GM12872 (cell line): ENCODE data around the gene SIRPA.

Source experiments
- TF ChIP-seq, protein P1 (sequence below): IDR thresholded peaks from 3 replicates; pipeline ENCODE4 v1.5.1; 2011; ENCODE audit warnings: low read depth, mild to moderate bottlenecking, low read length, moderate library complexity; ENCODE audit not compliant: insufficient read depth

The SIRPA gene

DNA sequence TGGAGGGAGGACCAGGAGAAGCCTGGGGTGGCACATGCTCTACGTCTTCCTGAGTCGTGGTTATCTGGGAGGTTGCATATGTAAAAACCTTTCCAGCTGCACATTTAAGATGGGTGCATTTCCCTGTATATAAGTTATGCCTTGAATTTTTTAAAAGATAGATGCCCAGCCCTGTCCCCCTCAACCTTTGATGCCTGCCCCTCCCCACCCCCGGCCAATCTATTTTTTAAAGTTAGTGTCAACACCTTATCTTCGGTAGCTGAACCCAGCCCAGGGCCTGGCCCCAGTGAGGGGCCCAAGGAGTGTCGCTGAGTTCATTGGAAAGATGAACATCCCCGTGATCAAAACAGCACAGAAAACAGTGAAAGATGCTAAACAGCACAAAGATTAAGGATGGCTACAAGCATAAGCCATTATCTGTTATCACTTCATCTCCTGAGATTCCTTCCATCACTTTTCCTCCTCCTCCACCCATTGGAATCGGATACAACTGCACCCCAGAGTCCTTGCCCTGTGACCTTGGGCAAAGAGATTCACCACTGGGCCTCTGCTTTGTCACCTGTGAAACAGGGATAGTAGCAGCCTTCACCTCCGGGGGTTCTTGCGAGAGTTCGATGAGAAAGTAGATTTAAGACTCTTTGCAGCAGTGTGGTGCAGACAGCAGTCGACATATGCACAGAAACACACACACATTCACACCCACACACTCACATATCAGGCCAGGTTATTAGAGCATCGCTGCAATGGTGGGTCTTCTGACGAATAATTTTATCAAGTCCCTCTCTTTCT, 47.5 kb downstream of the SIRPA start:
- TF ChIP-seq, protein P1, sequence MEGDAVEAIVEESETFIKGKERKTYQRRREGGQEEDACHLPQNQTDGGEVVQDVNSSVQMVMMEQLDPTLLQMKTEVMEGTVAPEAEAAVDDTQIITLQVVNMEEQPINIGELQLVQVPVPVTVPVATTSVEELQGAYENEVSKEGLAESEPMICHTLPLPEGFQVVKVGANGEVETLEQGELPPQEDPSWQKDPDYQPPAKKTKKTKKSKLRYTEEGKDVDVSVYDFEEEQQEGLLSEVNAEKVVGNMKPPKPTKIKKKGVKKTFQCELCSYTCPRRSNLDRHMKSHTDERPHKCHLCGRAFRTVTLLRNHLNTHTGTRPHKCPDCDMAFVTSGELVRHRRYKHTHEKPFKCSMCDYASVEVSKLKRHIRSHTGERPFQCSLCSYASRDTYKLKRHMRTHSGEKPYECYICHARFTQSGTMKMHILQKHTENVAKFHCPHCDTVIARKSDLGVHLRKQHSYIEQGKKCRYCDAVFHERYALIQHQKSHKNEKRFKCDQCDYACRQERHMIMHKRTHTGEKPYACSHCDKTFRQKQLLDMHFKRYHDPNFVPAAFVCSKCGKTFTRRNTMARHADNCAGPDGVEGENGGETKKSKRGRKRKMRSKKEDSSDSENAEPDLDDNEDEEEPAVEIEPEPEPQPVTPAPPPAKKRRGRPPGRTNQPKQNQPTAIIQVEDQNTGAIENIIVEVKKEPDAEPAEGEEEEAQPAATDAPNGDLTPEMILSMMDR: no peak

- TF ChIP-seq, protein P1: no peak
Measured at GRCh38 chr20:1943275-1944002, 48.2 kb downstream of the SIRPA start.

GRCh38 chr20:1944345-1945091, 49.3 kb downstream of the SIRPA start:
- TF ChIP-seq, protein P1: no peak

DNA sequence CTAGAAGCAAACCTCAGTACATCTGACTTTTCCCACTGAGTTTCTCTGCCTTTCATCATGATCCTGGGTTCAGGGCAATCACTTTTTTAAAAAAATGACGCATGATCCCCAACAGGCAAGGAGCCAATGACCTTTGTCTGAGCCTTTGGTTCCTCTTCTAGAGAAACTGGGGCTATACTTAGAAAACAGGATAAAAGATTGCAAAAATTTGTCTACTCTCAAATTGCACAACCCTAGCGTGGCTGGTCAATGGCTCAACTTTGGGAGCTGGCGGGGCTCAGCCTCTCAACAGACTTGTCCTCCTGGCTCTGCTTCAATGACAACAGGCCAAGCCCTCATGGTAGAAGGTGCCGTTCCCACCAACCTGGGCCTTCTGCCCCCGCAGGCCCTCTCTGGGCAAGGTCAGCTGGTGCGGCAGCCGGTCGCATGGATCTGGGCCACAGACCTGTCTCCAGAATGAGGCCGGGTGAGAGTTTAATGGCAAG, 50.0 kb downstream of the SIRPA start:
- TF ChIP-seq, protein P1: no peak

GRCh38 chr20:1945660-1946059, 50.5 kb downstream of the SIRPA start:
- TF ChIP-seq, protein P1: no peak

GRCh38 chr20:1946442-1946761, 51.2 kb downstream of the SIRPA start:
- TF ChIP-seq, protein P1: no peak
